Measurements from ENCODE around the gene WDFY4. TPM values are rescaled to one million over a fixed set of nuclear protein-coding genes. Genes with fewer than 3 reads are reported as not detected.

WDFY4 gene
- polyA plus RNA-seq, 1 donor from 2014 or later = not detected

- Histone ChIP-seq H3K9ac (ENCODE audit: low read length) (no peak overlapping the region), H3K79me2 (replicated peaks; ENCODE audit: insufficient read depth, low read length) (no peaks in the 10 kb centered on the region), H3K4me2 (ENCODE audit: low read length) (no peak overlapping the region), H3K27ac (ENCODE audit: low read length) (no peak overlapping the region), H3K4me3 (ENCODE audit: low read length) (no peak overlapping the region), H3K9me3 (ENCODE audit: low read length) (no peaks in the 10 kb centered on the region), H4K20me1 (ENCODE audit: insufficient read depth) (no peaks in the 10 kb centered on the region), H3K36me3 (ENCODE audit: insufficient read depth, low read length) (no peaks in the 10 kb centered on the region), H2AFZ (ENCODE audit: low read depth, low read length) (no peak overlapping the region), H3K9me2 (ENCODE audit: insufficient read depth, low read length) (no peaks in the 10 kb centered on the region), H3F3A (ENCODE audit: insufficient read depth, low read length, poor library complexity, severe bottlenecking) (no peaks in the 10 kb centered on the region), H3K27me3 (ENCODE audit: insufficient read depth, low read depth, low read length) (no peaks in the 10 kb centered on the region)
- TF ChIP-seq EP300 (conservative IDR thresholded peaks at IDR 0.05; ENCODE audit: poor library complexity, severe bottlenecking) (no peak), SMC3 (conservative IDR thresholded peaks at IDR 0.05; ENCODE audit: poor library complexity) (no peak), TAF1 (IDR thresholded peaks at IDR 0.05; ENCODE audit: low read depth) (no peak), MXI1 (conservative IDR thresholded peaks at IDR 0.05; ENCODE audit: poor library complexity, severe bottlenecking) (no peak), EZH2 (IDR thresholded peaks at IDR 0.05; ENCODE audit: borderline replicate concordance, insufficient read depth, low read length, poor library complexity, severe bottlenecking) (no peak), CTCF (IDR thresholded peaks at IDR 0.05; ENCODE audit: poor library complexity, severe bottlenecking) (no peak), RAD21 (conservative IDR thresholded peaks at IDR 0.05) (no peak), REST (IDR thresholded peaks at IDR 0.05; ENCODE audit: borderline replicate concordance) (no peak), POLR2AphosphoS5 (IDR thresholded peaks at IDR 0.05) (no peak)
These were observed 93.7 kb downstream of the WDFY4 start for GRCh38 chr10:48778193-48778857.

- H3K9ac ChIP-seq (ENCODE audit: low read length) = no peak overlapping the region
- no peak overlapping the region for H3K4me3 ChIP-seq (ENCODE audit: low read length)
- H3K27me3 ChIP-seq (ENCODE audit: insufficient read depth, low read depth, low read length) = no peaks in the 10 kb centered on the region
- TF ChIP-seq POLR2AphosphoS5 (IDR thresholded peaks at IDR 0.05) (no peak), RAD21 (conservative IDR thresholded peaks at IDR 0.05) (no peak), EP300 (conservative IDR thresholded peaks at IDR 0.05; ENCODE audit: poor library complexity, severe bottlenecking) (no peak), TAF1 (IDR thresholded peaks at IDR 0.05; ENCODE audit: low read depth) (no peak)
- no peaks in the 10 kb centered on the region for H3K9me3 ChIP-seq (ENCODE audit: low read length)
- H3K79me2 ChIP-seq (replicated peaks; ENCODE audit: insufficient read depth, low read length) = no peaks in the 10 kb centered on the region
- H4K20me1 ChIP-seq (ENCODE audit: insufficient read depth) = no peaks in the 10 kb centered on the region
- H2AFZ ChIP-seq (ENCODE audit: low read depth, low read length) = no peak overlapping the region
- H3F3A ChIP-seq (ENCODE audit: insufficient read depth, low read length, poor library complexity, severe bottlenecking) = no peaks in the 10 kb centered on the region
- H3K27ac ChIP-seq (ENCODE audit: low read length) = no peak overlapping the region
- H3K36me3 ChIP-seq (ENCODE audit: insufficient read depth, low read length) = no peaks in the 10 kb centered on the region
- H3K9me2 ChIP-seq (ENCODE audit: insufficient read depth, low read length) = no peaks in the 10 kb centered on the region
- no peak overlapping the region for H3K4me2 ChIP-seq (ENCODE audit: low read length)
These were observed 94.4 kb downstream of the WDFY4 start for GRCh38 chr10:48779077-48779476.
